CD4-positive, alpha-beta T cell (primary cell): ENCODE data around the gene EPS8L3. TPM values are rescaled to one million over a fixed set of nuclear protein-coding genes. Genes with fewer than 3 reads are reported as not detected.

ENCODE experiments used
- ATAC-seq: fragments of 200-7000 bp; cut with Tn5 transposase; one replicate; pipeline ENCODE4 v1.10.0; 2022; ENCODE audit warnings: mild to moderate bottlenecking; ENCODE audit not compliant: poor library complexity
- CTCF ChIA-PET: fragments of 350-600 bp; sonication (Branson Sonifier 250); formaldehyde crosslinking; loops from one replicate; lab custom pipeline; 2021; ENCODE audit warnings: antibody characterized with exemption, inconsistent platforms; lab: Charles Lee
- POLR2A ChIA-PET: fragments of 350-600 bp; sonication (Branson Sonifier 250); formaldehyde crosslinking; loops from one replicate; lab custom pipeline; 2021; ENCODE audit warnings: antibody characterized with exemption, inconsistent platforms; lab: Charles Lee
- DNase-seq, 14 experiments: peaks; one replicate each; pipeline ENCODE4 v3.0.0-alpha.2; 2013 to 2020; ENCODE audit warnings: mixed read lengths in 2 of 14
- H3K27ac ChIP-seq, 2 donors: one replicate each; pipeline versions ENCODE4 v1.5.1 to v1.7.0; 2013; ENCODE audit warnings: low read length in 2 of 2, low read depth in 1 of 2, mild to moderate bottlenecking in 1 of 2
- H3K27me3 ChIP-seq, 2 experiments: 1 replicate in 1 of 2; 2 replicates in 1 of 2; pipeline versions ENCODE4 v1.6.1 to v1.7.0; 2013; ENCODE audit warnings: low read length in 2 of 2, control low read depth in 1 of 2, mild to moderate bottlenecking in 1 of 2, moderate library complexity in 1 of 2; ENCODE audit not compliant: insufficient read depth in 2 of 2, control insufficient read depth in 1 of 2
- H3K36me3 ChIP-seq: one replicate; pipeline ENCODE4 v1.6.1; 2013; ENCODE audit warnings: low read length, control low read depth; ENCODE audit not compliant: insufficient read depth
- H3K4me1 ChIP-seq: one replicate; pipeline ENCODE4 v1.6.1; 2013; ENCODE audit warnings: low read length, control low read depth; ENCODE audit not compliant: insufficient read depth
- H3K4me3 ChIP-seq: one replicate; pipeline ENCODE4 v1.5.1; 2013; ENCODE audit warnings: mild to moderate bottlenecking, low read length, moderate library complexity
- H3K9me3 ChIP-seq, 2 experiments: 1 replicate in 1 of 2; 2 replicates in 1 of 2; pipeline versions ENCODE4 v1.6.1 to v1.7.0; 2013; ENCODE audit warnings: low read length in 2 of 2, mild to moderate bottlenecking in 2 of 2, control low read depth in 1 of 2, moderate library complexity in 1 of 2; ENCODE audit not compliant: control insufficient read depth in 1 of 2, insufficient read depth in 1 of 2
- H3K27ac Mint-ChIP-seq: one replicate; pipeline ENCODE4 v1.8.0; 2020; ENCODE audit warnings: mixed read lengths
- H3K27me3 Mint-ChIP-seq: one replicate; pipeline ENCODE4 v1.8.0; 2021; ENCODE audit warnings: mixed read lengths
- H3K36me3 Mint-ChIP-seq: one replicate; pipeline ENCODE4 v1.8.0; 2021; ENCODE audit warnings: low read depth, mixed read lengths
- H3K4me1 Mint-ChIP-seq: one replicate; pipeline ENCODE4 v1.8.0; 2021; ENCODE audit warnings: low read depth, mixed read lengths
- H3K4me3 Mint-ChIP-seq: one replicate; pipeline ENCODE4 v1.8.0; 2020; ENCODE audit warnings: mild to moderate bottlenecking, mixed read lengths
- H3K9me3 Mint-ChIP-seq: one replicate; pipeline ENCODE4 v1.8.0; 2020; ENCODE audit warnings: mixed read lengths
- CTCF ChIP-seq: fragments of 200-600 bp; IDR thresholded peaks from one replicate; pipeline ENCODE4 v1.8.0; 2022; ENCODE audit warnings: antibody characterized with exemption, mild to moderate bottlenecking
- intact Hi-C, 2 experiments: fragments of 100-400 bp; cut with DNase I in 1 of 2; cut with micrococcal nuclease in 1 of 2; formaldehyde crosslinking; loops; one replicate each; pipeline versions ENCODE4 v1.15.1 to v1.9.0; 2023 to 2025; cut with DNase I, micrococcal nuclease
- total RNA-seq, 174 experiments: library from RNA in 2 of 174; stranded (reverse) in 2 of 174; gene quantifications; one replicate each; pipeline ENCODE4 v1.2.3 and lab custom pipeline; 2021 to 2026

EPS8L3 gene
- total RNA-seq, 2 experiments from 2014 or later: not detected

- ATAC-seq (no peak), DNase-seq (no peak)
- TF ChIP-seq CTCF: no peak
- H3K27ac ChIP-seq: no peak overlapping the region
- H3K4me1 Mint-ChIP-seq: no peaks in the 10 kb centered on the region
- ChIA-PET CTCF (no interaction called here), POLR2A (no interaction called here)
- intact Hi-C loops: no loop called here
- H3K9me3 Mint-ChIP-seq: no peaks in the 10 kb centered on the region
- H3K9me3 ChIP-seq: no peaks in the 10 kb centered on the region
- no peaks in the 10 kb centered on the region for H3K36me3 Mint-ChIP-seq
- no peak overlapping the region for H3K27ac Mint-ChIP-seq
- H3K27me3 Mint-ChIP-seq: peaks cover 5% of the 10 kb centered on the region
- H3K4me3 ChIP-seq: no peak overlapping the region
- H3K36me3 ChIP-seq: no peaks in the 10 kb centered on the region
- no peaks in the 10 kb centered on the region for H3K27me3 ChIP-seq
- H3K4me1 ChIP-seq: no peaks in the 10 kb centered on the region
- H3K4me3 Mint-ChIP-seq: no peak overlapping the region
These were observed 44.3 kb downstream of the EPS8L3 start for GRCh38 chr1:109719337-109719837.

DNA sequence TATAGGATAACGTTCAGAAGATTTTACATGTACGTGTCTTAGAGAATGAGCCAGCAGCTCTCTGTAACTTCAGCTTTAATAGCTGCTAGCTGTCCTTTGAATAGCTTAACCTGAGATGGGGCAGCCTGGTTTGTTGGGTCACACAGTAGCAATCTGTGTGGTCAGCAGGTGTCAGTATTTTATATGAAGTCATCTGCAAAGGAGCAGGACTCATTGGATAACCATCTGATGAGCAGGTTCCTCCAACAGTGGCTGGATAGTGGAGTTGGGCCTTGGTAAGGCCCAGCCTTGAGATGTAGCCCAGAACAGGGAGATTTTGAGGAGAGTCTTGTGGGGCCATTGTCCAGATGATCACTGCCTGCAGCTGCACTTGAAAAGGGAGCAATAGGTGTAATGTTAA, 45.2 kb downstream of the EPS8L3 start:
- CTCF ChIA-PET: no interaction called here
- intact Hi-C loops: no loop called here

DNA sequence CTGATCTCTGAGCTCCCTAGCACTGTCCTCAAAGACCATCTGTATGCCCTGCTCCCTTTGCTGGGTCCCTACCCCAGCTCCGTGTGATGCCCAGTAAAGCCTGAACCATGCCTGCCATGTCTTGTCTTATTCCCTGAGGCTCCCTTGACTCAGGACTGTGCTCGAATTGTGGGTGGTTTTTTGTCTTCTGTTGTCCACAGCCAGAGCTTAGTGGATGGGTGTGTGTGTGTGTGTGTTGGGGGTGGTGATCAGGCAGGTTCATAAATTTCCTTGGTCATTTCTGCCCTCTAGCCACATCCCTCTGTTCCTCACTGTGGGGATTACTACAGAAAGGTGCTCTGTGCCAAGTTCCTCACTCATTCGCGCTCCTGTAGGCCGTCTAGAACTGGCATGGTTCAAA, 46.0 kb downstream of the EPS8L3 start:
- no peaks in the 10 kb centered on the region for H3K4me1 ChIP-seq
- ChIA-PET POLR2A (no interaction called here), CTCF (no interaction called here)
- H3K27me3 ChIP-seq: no peaks in the 10 kb centered on the region
- Mint-ChIP-seq H3K27ac (no peak overlapping the region), H3K4me1 (no peaks in the 10 kb centered on the region), H3K4me3 (no peak overlapping the region), H3K36me3 (no peaks in the 10 kb centered on the region), H3K27me3 (peaks cover 17% of the 10 kb centered on the region), H3K9me3 (no peaks in the 10 kb centered on the region)
- ATAC-seq: no peak
- H3K9me3 ChIP-seq: no peaks in the 10 kb centered on the region
- intact Hi-C loops: no loop called here
- no peak for DNase-seq
- no peak for TF ChIP-seq CTCF
- no peak overlapping the region for H3K27ac ChIP-seq
- no peaks in the 10 kb centered on the region for H3K36me3 ChIP-seq
- no peak overlapping the region for H3K4me3 ChIP-seq

More for the DNA sequence above, 45.2 kb downstream of the EPS8L3 start:
- DNase-seq (no peak), ATAC-seq (no peak)
- no peaks in the 10 kb centered on the region for H3K36me3 Mint-ChIP-seq
- H3K4me3 ChIP-seq: no peak overlapping the region
- H3K27ac ChIP-seq: no peak overlapping the region
- no peaks in the 10 kb centered on the region for H3K27me3 ChIP-seq
- no peaks in the 10 kb centered on the region for H3K4me1 Mint-ChIP-seq
- no peaks in the 10 kb centered on the region for H3K9me3 Mint-ChIP-seq
- POLR2A ChIA-PET: no interaction called here
- H3K36me3 ChIP-seq: no peaks in the 10 kb centered on the region
- no peak for TF ChIP-seq CTCF
- H3K4me1 ChIP-seq: no peaks in the 10 kb centered on the region
- peaks cover 14% of the 10 kb centered on the region for H3K27me3 Mint-ChIP-seq
- no peak overlapping the region for H3K27ac Mint-ChIP-seq
- no peak overlapping the region for H3K4me3 Mint-ChIP-seq
- H3K9me3 ChIP-seq: no peaks in the 10 kb centered on the region
